ENCODE results near the gene HACD1.

Gene HACD1

GRCh38 chr10:17548770-17549169 lies 68.4 kb downstream of the HACD1 start:
- Histone ChIP-seq H3K9me3 (ENCODE audit: insufficient read depth, low read length, severe bottlenecking) (no peaks in the 10 kb centered on the region), H3K27ac (ENCODE audit: low read length) (no peak overlapping the region), H3K79me2 (ENCODE audit: insufficient read depth, low read length) (peaks cover 3% of the 10 kb centered on the region), H2AFZ (ENCODE audit: low read depth, low read length) (no peak overlapping the region), H3K9ac (ENCODE audit: low read depth, low read length) (no peak overlapping the region), H3K4me1 (ENCODE audit: insufficient read depth, low read length) (no peaks in the 10 kb centered on the region), H4K20me1 (ENCODE audit: insufficient read depth, low read length) (peaks cover 3% of the 10 kb centered on the region; the same call in 1 of the 2 replicates), H3K27me3 (ENCODE audit: insufficient read depth, low read length, poor library complexity) (no peaks in the 10 kb centered on the region), H3K36me3 (ENCODE audit: insufficient read depth, low read length) (no peaks in the 10 kb centered on the region), H3K4me2 (ENCODE audit: insufficient read depth, low read length) (no peak overlapping the region), H3K4me3 (ENCODE audit: low read depth in 1 of 2, low read length in 2 of 2) (no peak overlapping the region)
- ATAC-seq (ENCODE audit: insufficient read depth, low read depth) (no peak), DNase-seq (no peak)
- TF ChIP-seq EZH2 (IDR thresholded peaks at IDR 0.05; ENCODE audit: borderline replicate concordance, low read depth, low read length, severe bottlenecking) (no peak), CTCF (IDR thresholded peaks at IDR 0.05; ENCODE audit: borderline replicate concordance, extremely low read depth, low read length, poor library complexity, severe bottlenecking) (no peak)

GRCh38 chr10:17548162-17548561 lies 69.0 kb downstream of the HACD1 start:
- no peak for TF ChIP-seq EZH2 (IDR thresholded peaks at IDR 0.05; ENCODE audit: borderline replicate concordance, low read depth, low read length, severe bottlenecking)
- no peak for TF ChIP-seq CTCF (IDR thresholded peaks at IDR 0.05; ENCODE audit: borderline replicate concordance, extremely low read depth, low read length, poor library complexity, severe bottlenecking)
- peaks cover 3% of the 10 kb centered on the region; the same call in 1 of the 2 replicates for H4K20me1 ChIP-seq (ENCODE audit: insufficient read depth, low read length)
- H3K27me3 ChIP-seq (ENCODE audit: insufficient read depth, low read length, poor library complexity): no peaks in the 10 kb centered on the region
- no peak overlapping the region for H3K4me3 ChIP-seq (ENCODE audit: low read depth in 1 of 2, low read length in 2 of 2)
- ATAC-seq (ENCODE audit: insufficient read depth, low read depth) (no peak), DNase-seq (no peak)
- no peak overlapping the region for H3K27ac ChIP-seq (ENCODE audit: low read length)
- no peaks in the 10 kb centered on the region for H3K36me3 ChIP-seq (ENCODE audit: insufficient read depth, low read length)
- H3K9ac ChIP-seq (ENCODE audit: low read depth, low read length): no peak overlapping the region
- H3K79me2 ChIP-seq (ENCODE audit: insufficient read depth, low read length): peaks cover 3% of the 10 kb centered on the region
- no peaks in the 10 kb centered on the region for H3K9me3 ChIP-seq (ENCODE audit: insufficient read depth, low read length, severe bottlenecking)
- H3K4me2 ChIP-seq (ENCODE audit: insufficient read depth, low read length): no peak overlapping the region
- H2AFZ ChIP-seq (ENCODE audit: low read depth, low read length): no peak overlapping the region
- H3K4me1 ChIP-seq (ENCODE audit: insufficient read depth, low read length): no peaks in the 10 kb centered on the region

- H3K4me1 ChIP-seq (ENCODE audit: insufficient read depth, low read length): no peaks in the 10 kb centered on the region
- ATAC-seq (ENCODE audit: insufficient read depth, low read depth): no peak
Measured at GRCh38 chr10:17547060-17547459, 70.1 kb downstream of the HACD1 start.

More at GRCh38 chr10:17547060-17547459, 70.1 kb downstream of the HACD1 start:
- no peaks in the 10 kb centered on the region for H3K27me3 ChIP-seq (ENCODE audit: insufficient read depth, low read length, poor library complexity)
- TF ChIP-seq CTCF (IDR thresholded peaks at IDR 0.05; ENCODE audit: borderline replicate concordance, extremely low read depth, low read length, poor library complexity, severe bottlenecking): no peak
- TF ChIP-seq EZH2 (IDR thresholded peaks at IDR 0.05; ENCODE audit: borderline replicate concordance, low read depth, low read length, severe bottlenecking): no peak
- H3K9me3 ChIP-seq (ENCODE audit: insufficient read depth, low read length, severe bottlenecking): no peaks in the 10 kb centered on the region
- no peak overlapping the region for H3K4me2 ChIP-seq (ENCODE audit: insufficient read depth, low read length)
- no peak overlapping the region for H3K4me3 ChIP-seq (ENCODE audit: low read depth in 1 of 2, low read length in 2 of 2)
- H2AFZ ChIP-seq (ENCODE audit: low read depth, low read length): no peak overlapping the region
- peaks cover 3% of the 10 kb centered on the region; the same call in 1 of the 2 replicates for H4K20me1 ChIP-seq (ENCODE audit: insufficient read depth, low read length)
- H3K27ac ChIP-seq (ENCODE audit: low read length): no peak overlapping the region
- no peak overlapping the region for H3K9ac ChIP-seq (ENCODE audit: low read depth, low read length)
- H3K79me2 ChIP-seq (ENCODE audit: insufficient read depth, low read length): peaks cover 3% of the 10 kb centered on the region
- H3K36me3 ChIP-seq (ENCODE audit: insufficient read depth, low read length): no peaks in the 10 kb centered on the region
- no peak for DNase-seq
